Neural progenitor cell (in vitro differentiated cells): ENCODE data around the gene NEDD4L. TPM values are rescaled to one million over a fixed set of nuclear protein-coding genes. Genes with fewer than 3 reads are reported as not detected.
A peak's percentile ranks its signal among the peaks of the same experiment; 100 is the strongest.

Experiments
- DNase-seq: peaks from one replicate; pipeline ENCODE4 v3.0.0-alpha.2; 2016; ENCODE audit warnings: low spot score
- H2AFZ ChIP-seq: fragments of 200-600 bp; sonication (generic); replicated peaks from 2 replicates; pipeline ENCODE4 v1.6.1; 2016; ENCODE audit warnings: antibody characterized with exemption
- H3F3A ChIP-seq: fragments of 200-600 bp; sonication (generic); 2 replicates; pipeline ENCODE4 v1.6.1; 2016; ENCODE audit warnings: antibody characterized with exemption, low read depth
- H3K27ac ChIP-seq: fragments of 200-600 bp; sonication (generic); 2 replicates; pipeline ENCODE4 v1.5.1; 2016; ENCODE audit warnings: mild to moderate bottlenecking
- H3K27me3 ChIP-seq: fragments of 200-600 bp; sonication (generic); 2 replicates; pipeline ENCODE4 v1.6.1; 2016; ENCODE audit warnings: mild to moderate bottlenecking, moderate library complexity
- H3K36me3 ChIP-seq: fragments of 200-600 bp; sonication (generic); 2 replicates; pipeline ENCODE4 v1.5.1; 2016
- H3K4me1 ChIP-seq: fragments of 200-600 bp; sonication (generic); 2 replicates; pipeline ENCODE4 v1.6.1; 2016; ENCODE audit warnings: mixed run types
- H3K4me2 ChIP-seq: fragments of 200-600 bp; sonication (generic); 2 replicates; pipeline ENCODE4 v1.6.1; 2016
- H3K4me3 ChIP-seq: fragments of 200-600 bp; sonication (generic); 2 replicates; pipeline ENCODE4 v1.5.1; 2016
- H3K79me2 ChIP-seq: fragments of 200-600 bp; sonication (generic); 2 replicates; pipeline ENCODE4 v1.6.1; 2016; ENCODE audit warnings: low read depth
- H3K9ac ChIP-seq: fragments of 200-600 bp; sonication (generic); 2 replicates; pipeline ENCODE4 v1.6.1; 2016
- H3K9me3 ChIP-seq: fragments of 200-600 bp; sonication (generic); 2 replicates; pipeline ENCODE4 v1.5.1; 2016; ENCODE audit warnings: low read depth
- H4K20me1 ChIP-seq: fragments of 200-600 bp; sonication (generic); 2 replicates; pipeline ENCODE4 v1.6.1; 2016; ENCODE audit warnings: low read depth
- H3K27ac Mint-ChIP-seq: 3 replicates; pipeline ENCODE4 v1.8.0; 2021; ENCODE audit warnings: mixed read lengths
- H3K27me3 Mint-ChIP-seq: 2 replicates; pipeline ENCODE4 v1.8.0; 2022; ENCODE audit warnings: low read depth, mild to moderate bottlenecking, inconsistent platforms, moderate library complexity, mixed read lengths; ENCODE audit not compliant: insufficient read depth
- H3K36me3 Mint-ChIP-seq: 3 replicates; pipeline ENCODE4 v1.8.0; 2021; ENCODE audit warnings: mixed read lengths
- H3K4me1 Mint-ChIP-seq: 3 replicates; pipeline ENCODE4 v1.8.0; 2021; ENCODE audit warnings: mixed read lengths
- H3K4me3 Mint-ChIP-seq: 3 replicates; pipeline ENCODE4 v1.8.0; 2021; ENCODE audit warnings: mild to moderate bottlenecking, moderate library complexity, mixed read lengths
- H3K9me3 Mint-ChIP-seq: 3 replicates; pipeline ENCODE4 v1.8.0; 2020; ENCODE audit warnings: mixed read lengths
- EZH2 ChIP-seq: fragments of 200-600 bp; sonication (generic); IDR thresholded peaks from 2 replicates; pipeline ENCODE4 v1.6.1; 2017; ENCODE audit warnings: antibody characterized with exemption, mild to moderate bottlenecking, moderate library complexity
- EZH2phosphoT487 ChIP-seq: fragments of 200-600 bp; sonication (generic); IDR thresholded peaks from 2 replicates; pipeline ENCODE4 v1.6.1; 2017; ENCODE audit warnings: antibody characterized with exemption
- total RNA-seq: library from RNA; depleted of rRNA; stranded (reverse); fragments of >200 nt; gene quantifications from 2 replicates; pipeline ENCODE4 v1.2.3, GENCODE V29; 2015; ENCODE audit warnings: low replicate concordance
- TF ChIP-seq, protein P1 (sequence below): fragments of 200-600 bp; sonication (generic); IDR thresholded peaks from 2 replicates; pipeline ENCODE4 v1.5.1; 2017; ENCODE audit warnings: antibody characterized with exemption, mild to moderate bottlenecking

NEDD4L gene
- total RNA-seq, 1 donor from 2014 or later: 55.5 TPM

- peaks cover 34% of the 10 kb centered on the region for H3K4me1 ChIP-seq
- TF ChIP-seq EZH2phosphoT487 (no peak), EZH2 (no peak)
- TF ChIP-seq, protein P1, sequence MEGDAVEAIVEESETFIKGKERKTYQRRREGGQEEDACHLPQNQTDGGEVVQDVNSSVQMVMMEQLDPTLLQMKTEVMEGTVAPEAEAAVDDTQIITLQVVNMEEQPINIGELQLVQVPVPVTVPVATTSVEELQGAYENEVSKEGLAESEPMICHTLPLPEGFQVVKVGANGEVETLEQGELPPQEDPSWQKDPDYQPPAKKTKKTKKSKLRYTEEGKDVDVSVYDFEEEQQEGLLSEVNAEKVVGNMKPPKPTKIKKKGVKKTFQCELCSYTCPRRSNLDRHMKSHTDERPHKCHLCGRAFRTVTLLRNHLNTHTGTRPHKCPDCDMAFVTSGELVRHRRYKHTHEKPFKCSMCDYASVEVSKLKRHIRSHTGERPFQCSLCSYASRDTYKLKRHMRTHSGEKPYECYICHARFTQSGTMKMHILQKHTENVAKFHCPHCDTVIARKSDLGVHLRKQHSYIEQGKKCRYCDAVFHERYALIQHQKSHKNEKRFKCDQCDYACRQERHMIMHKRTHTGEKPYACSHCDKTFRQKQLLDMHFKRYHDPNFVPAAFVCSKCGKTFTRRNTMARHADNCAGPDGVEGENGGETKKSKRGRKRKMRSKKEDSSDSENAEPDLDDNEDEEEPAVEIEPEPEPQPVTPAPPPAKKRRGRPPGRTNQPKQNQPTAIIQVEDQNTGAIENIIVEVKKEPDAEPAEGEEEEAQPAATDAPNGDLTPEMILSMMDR: no peak
- H3K27ac Mint-ChIP-seq: no peak overlapping the region
- no peak overlapping the region for H3K9ac ChIP-seq
- H3K4me3 ChIP-seq: no peak overlapping the region
- H3K4me1 Mint-ChIP-seq: peaks cover 59% of the 10 kb centered on the region
- peak overlapping the region; percentile 71 for H3K4me2 ChIP-seq
- H3K36me3 Mint-ChIP-seq: peaks cover 15% of the 10 kb centered on the region
- no peaks in the 10 kb centered on the region for H4K20me1 ChIP-seq
- no peaks in the 10 kb centered on the region for H3K36me3 ChIP-seq
- no peak overlapping the region for H3K4me3 Mint-ChIP-seq
- peaks cover 42% of the 10 kb centered on the region for H3F3A ChIP-seq
- no peak for DNase-seq
- no peaks in the 10 kb centered on the region for H3K9me3 Mint-ChIP-seq
- H2AFZ ChIP-seq: no peak overlapping the region
- H3K79me2 ChIP-seq: no peaks in the 10 kb centered on the region
- H3K27me3 Mint-ChIP-seq: no peaks in the 10 kb centered on the region
- peak overlapping the region; percentile 97 for H3K27ac ChIP-seq
- H3K27me3 ChIP-seq: no peaks in the 10 kb centered on the region
- no peaks in the 10 kb centered on the region for H3K9me3 ChIP-seq
Measured at GRCh38 chr18:58344080-58344670, 300.1 kb downstream of the NEDD4L start.

DNA sequence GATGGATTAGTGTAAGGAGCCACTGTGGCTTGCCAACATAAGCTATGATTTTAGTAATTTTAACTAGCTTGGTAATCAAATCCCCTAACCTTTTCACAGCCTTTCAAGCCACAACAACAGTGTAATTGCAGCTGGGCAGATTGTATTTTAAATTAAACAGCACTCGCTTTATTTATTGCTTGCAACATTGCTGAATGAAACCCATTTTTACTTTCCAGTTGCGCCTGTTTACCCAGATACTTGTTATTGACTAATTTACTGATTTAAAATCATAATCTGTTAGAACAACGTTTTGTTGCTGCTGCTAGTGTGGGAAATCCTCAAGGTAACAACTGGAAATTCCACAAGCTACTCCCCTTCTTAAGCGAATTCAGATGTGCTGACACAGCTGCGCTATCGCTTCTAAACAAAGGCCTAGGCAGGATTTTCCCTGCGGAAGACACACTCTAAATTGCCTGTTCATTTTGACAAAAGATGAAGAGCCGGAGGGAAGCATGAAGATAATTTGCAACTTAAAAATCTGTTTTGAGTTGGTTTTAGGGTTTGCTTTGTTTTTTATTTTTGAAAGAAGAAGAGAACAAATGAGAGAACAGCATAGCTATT lies 300.9 kb downstream of the NEDD4L start:
- H3K27ac Mint-ChIP-seq: peak overlapping the region; percentile 2
- peak overlapping the region; percentile 71 for H3K4me2 ChIP-seq
- H3K36me3 ChIP-seq: no peaks in the 10 kb centered on the region
- H3K4me1 Mint-ChIP-seq: peaks cover 61% of the 10 kb centered on the region
- H3K9me3 ChIP-seq: no peaks in the 10 kb centered on the region
- peaks cover 27% of the 10 kb centered on the region for H3K4me1 ChIP-seq
- H3K9me3 Mint-ChIP-seq: no peaks in the 10 kb centered on the region
- H3K27ac ChIP-seq: peak overlapping the region; percentile 97
- H3K79me2 ChIP-seq: no peaks in the 10 kb centered on the region
- H4K20me1 ChIP-seq: no peaks in the 10 kb centered on the region
- peaks cover 34% of the 10 kb centered on the region for H3F3A ChIP-seq
- H2AFZ ChIP-seq: no peak overlapping the region
- H3K27me3 ChIP-seq: no peaks in the 10 kb centered on the region
- peaks cover 18% of the 10 kb centered on the region for H3K36me3 Mint-ChIP-seq
- peak overlapping the region; percentile 10 for H3K4me3 ChIP-seq
- peak; percentile 77 for DNase-seq
- no peak overlapping the region for H3K4me3 Mint-ChIP-seq
- TF ChIP-seq EZH2phosphoT487: no peak
- TF ChIP-seq, protein P1: no peak
- TF ChIP-seq EZH2: no peak
- no peak overlapping the region for H3K9ac ChIP-seq
- no peaks in the 10 kb centered on the region for H3K27me3 Mint-ChIP-seq

DNA sequence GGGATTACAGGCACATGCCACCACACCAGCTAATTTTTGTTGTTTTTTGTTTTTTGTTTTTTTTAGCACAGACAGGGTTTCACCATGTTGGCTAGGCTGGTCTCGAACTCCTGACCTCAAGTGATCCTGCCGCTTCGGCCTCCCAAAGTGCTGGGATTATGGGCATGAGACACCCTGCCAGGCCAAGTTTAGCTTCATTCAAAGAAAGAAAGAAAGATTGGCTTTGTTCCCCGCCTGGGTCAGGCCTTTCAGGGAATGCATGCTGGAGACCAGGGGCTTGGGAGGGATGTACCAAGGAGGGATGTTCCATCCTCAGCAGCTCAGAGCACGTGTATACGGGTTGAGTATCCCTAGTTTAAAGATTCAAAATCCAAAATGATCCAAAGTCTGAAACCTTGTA lies 301.8 kb downstream of the NEDD4L start:
- H3K27ac Mint-ChIP-seq: no peak overlapping the region
- no peak overlapping the region for H3K4me3 Mint-ChIP-seq
- TF ChIP-seq EZH2 (no peak), EZH2phosphoT487 (no peak)
- TF ChIP-seq, protein P1: no peak
- no peak overlapping the region for H3K9ac ChIP-seq
- H3K9me3 ChIP-seq: no peaks in the 10 kb centered on the region
- H3K4me1 ChIP-seq: peaks cover 27% of the 10 kb centered on the region
- H3K4me3 ChIP-seq: no peak overlapping the region
- H3F3A ChIP-seq: peaks cover 32% of the 10 kb centered on the region
- no peaks in the 10 kb centered on the region for H3K79me2 ChIP-seq
- peaks cover 62% of the 10 kb centered on the region for H3K4me1 Mint-ChIP-seq
- H3K4me2 ChIP-seq: peak overlapping the region; percentile 71
- no peaks in the 10 kb centered on the region for H3K36me3 ChIP-seq
- H3K9me3 Mint-ChIP-seq: no peaks in the 10 kb centered on the region
- H2AFZ ChIP-seq: no peak overlapping the region
- peak; percentile 55 for DNase-seq
- H3K27me3 Mint-ChIP-seq: no peaks in the 10 kb centered on the region
- no peaks in the 10 kb centered on the region for H4K20me1 ChIP-seq
- peaks cover 25% of the 10 kb centered on the region for H3K36me3 Mint-ChIP-seq
- no peak overlapping the region for H3K27ac ChIP-seq
- H3K27me3 ChIP-seq: no peaks in the 10 kb centered on the region
